Activated naive CD4-positive, alpha-beta T cell treated with Interleukin-2 at 50 U/mL for 16 hours (primary cell): ENCODE data around the gene RBBP5.

Experiments
- DNase-seq: peaks from one replicate; pipeline ENCODE4 v3.0.0-alpha.2; 2020

RBBP5 gene

GRCh38 chr1:205054013-205054412, 67.8 kb downstream of the RBBP5 start:
- DNase-seq: no peak

GRCh38 chr1:205053296-205053695, 68.5 kb downstream of the RBBP5 start:
- DNase-seq: no peak

GRCh38 chr1:205052690-205053089, 69.1 kb downstream of the RBBP5 start:
- no peak for DNase-seq

- no peak for DNase-seq
Measured at GRCh38 chr1:205049479-205049878, 72.3 kb downstream of the RBBP5 start.

- DNase-seq: no peak
Measured at GRCh38 chr1:205048382-205048781, 73.4 kb downstream of the RBBP5 start.

- DNase-seq: no peak
Measured at GRCh38 chr1:205047764-205048231, 74.0 kb downstream of the RBBP5 start.

GRCh38 chr1:205046870-205047269, 74.9 kb downstream of the RBBP5 start:
- no peak for DNase-seq

- no peak for DNase-seq
Measured at GRCh38 chr1:205045146-205045545, 76.6 kb downstream of the RBBP5 start.

GRCh38 chr1:205044741-205045140, 77.0 kb downstream of the RBBP5 start:
- DNase-seq: no peak

- no peak for DNase-seq
Measured at GRCh38 chr1:205043866-205044265, 77.9 kb downstream of the RBBP5 start.

GRCh38 chr1:205042911-205043806, 78.6 kb downstream of the RBBP5 start, which contains the start of gene CNTN2:
Gene CNTN2 (plus strand): TSS chr1:205043212. CDS start chr1:205053186, 9,974 bp downstream.
- DNase-seq: no peak

GRCh38 chr1:205041998-205042910, 79.5 kb downstream of the RBBP5 start:
- no peak for DNase-seq

- DNase-seq: no peak
Measured at GRCh38 chr1:205041001-205041715, 80.6 kb downstream of the RBBP5 start.

- DNase-seq: no peak
Measured at GRCh38 chr1:205038132-205038786, 83.5 kb downstream of the RBBP5 start.

- no peak for DNase-seq
Measured at GRCh38 chr1:205037539-205037938, 84.2 kb downstream of the RBBP5 start.
